HepG2 (cell line): Measurements from ENCODE around the gene IFI27L2. TPM values are rescaled to one million over a fixed set of nuclear protein-coding genes. Genes with fewer than 3 reads are reported as not detected.

Source experiments
- ATAC-seq: fragments of 200-7000 bp; cut with Tn5 transposase; 3 replicates; pipeline ENCODE4 v1.9.1; 2020; ENCODE audit warnings: mild to moderate bottlenecking, moderate library complexity
- BruUV-seq: library from RNA; stranded (reverse); fragments of 400-500 nt; replicated peaks from 2 replicates; lab custom pipeline; 2021; lab: Mats Ljungman, UMichigan
- CTCF ChIA-PET: fragments of 300-600 bp; formaldehyde crosslinking; extraction: SDS; loops from one replicate; lab custom pipeline; 2021; ENCODE audit warnings: low total read pairs, inconsistent platforms, low intra/inter-chr PET ratio; lab: Yijun Ruan, JAX
- POLR2A ChIA-PET: fragments of 350-600 bp; sonication (Branson Sonifier 250); formaldehyde crosslinking; loops from one replicate; lab custom pipeline; 2020; ENCODE audit warnings: antibody characterized with exemption, inconsistent platforms; lab: Yijun Ruan, JAX
- DNase-seq: peaks from one replicate; pipeline ENCODE4 v3.0.0-alpha.2; 2015; ENCODE audit warnings: low spot score
- FAIRE-seq: peaks from 3 replicates; lab custom pipeline; 2011; peaks lifted over from hg19 to GRCh38; lab: Jason Lieb, UNC
- H2AFZ ChIP-seq: one replicate; pipeline ENCODE4 v1.6.1; 2011; ENCODE audit warnings: low read length, inconsistent platforms
- H3K27ac ChIP-seq: fragments of 300-600 bp; 3 replicates; pipeline ENCODE4 v1.8.0; 2011; ENCODE audit warnings: mixed run types, mild to moderate bottlenecking, mixed read lengths, low read length, inconsistent platforms; ENCODE audit not compliant: insufficient read depth; ENCODE audit errors: extremely low read length
- H3K27me3 ChIP-seq, 2 experiments: fragments of 200-600 bp in 1 of 2; 2 replicates in 1 of 2; 3 replicates in 1 of 2; pipeline versions ENCODE4 v1.6.0 to v1.8.0; 2011; ENCODE audit warnings: low read length in 2 of 2, mild to moderate bottlenecking in 2 of 2, moderate library complexity in 2 of 2, inconsistent platforms in 1 of 2; ENCODE audit not compliant: insufficient read depth in 2 of 2, control insufficient read depth in 1 of 2
- H3K36me3 ChIP-seq, 2 experiments: fragments of 200-600 bp in 1 of 2; replicated peaks in 1 of 2; 2 replicates in 1 of 2; 3 replicates in 1 of 2; pipeline versions ENCODE4 v1.5.1 to v1.8.0; 2011; ENCODE audit warnings: low read length in 2 of 2, inconsistent platforms in 1 of 2; ENCODE audit not compliant: insufficient read depth in 2 of 2, control insufficient read depth in 1 of 2
- H3K4me1 ChIP-seq: 2 replicates; pipeline ENCODE4 v1.5.1; 2012; ENCODE audit warnings: low read length, inconsistent platforms; ENCODE audit not compliant: insufficient read depth
- H3K4me2 ChIP-seq: 2 replicates; pipeline ENCODE4 v1.6.0; 2011; ENCODE audit warnings: low read depth, low read length, inconsistent platforms
- H3K4me3 ChIP-seq, 3 experiments: fragments of 200-600 bp in 1 of 3; sonication (generic), shearing (Covaris generic) in 1 of 3; replicated peaks in 1 of 3; 2 replicates each; pipeline ENCODE4 v1.5.1; 2011 to 2016; ENCODE audit warnings: low read length in 3 of 3, inconsistent platforms in 2 of 3, low read depth in 2 of 3, mild to moderate bottlenecking in 2 of 3, control low read depth in 1 of 3, mixed read lengths in 1 of 3; ENCODE audit not compliant: insufficient read depth in 1 of 3
- H3K79me2 ChIP-seq: one replicate; pipeline ENCODE4 v1.6.1; 2011; ENCODE audit warnings: low read length, inconsistent platforms; ENCODE audit not compliant: insufficient read depth
- H3K9ac ChIP-seq: 2 replicates; pipeline ENCODE4 v1.6.0; 2011; ENCODE audit warnings: mild to moderate bottlenecking, low read depth, low read length, inconsistent platforms; ENCODE audit not compliant: insufficient read depth
- H3K9me3 ChIP-seq: 2 replicates; pipeline ENCODE4 v1.5.1; 2012; ENCODE audit warnings: mild to moderate bottlenecking, low read length
- H4K20me1 ChIP-seq: 2 replicates; pipeline ENCODE4 v1.6.0; 2011; ENCODE audit warnings: inconsistent platforms, mild to moderate bottlenecking, low read length, moderate library complexity; ENCODE audit not compliant: insufficient read depth
- ADNP ChIP-seq: sonication (generic); formaldehyde crosslinking; IDR thresholded peaks from 2 replicates; pipeline ENCODE4 v1.4.0; 2020; ENCODE audit warnings: missing genetic modification reagents
- HNF4G ChIP-seq, 2 experiments: sonication (generic) in 1 of 2; formaldehyde crosslinking in 1 of 2; IDR thresholded peaks; 2 replicates each; pipeline versions ENCODE4 v1.4.0 to v1.6.1; 2011 to 2020; ENCODE audit warnings: borderline replicate concordance in 2 of 2, low read depth in 2 of 2, mild to moderate bottlenecking in 2 of 2, low read length in 1 of 2, missing genetic modification reagents in 1 of 2, moderate library complexity in 1 of 2
- SKIL ChIP-seq: sonication (generic); formaldehyde crosslinking; IDR thresholded peaks from 2 replicates; pipeline ENCODE4 v1.8.0; 2022; ENCODE audit warnings: missing genetic modification reagents, mild to moderate bottlenecking, moderate library complexity, borderline replicate concordance
- ZFP36 ChIP-seq: fragments of 150-350 bp; IDR thresholded peaks from 2 replicates; pipeline ENCODE4 v1.6.1; 2018; ENCODE audit warnings: borderline replicate concordance, low read length, low read depth; ENCODE audit not compliant: partially characterized antibody
- WGBS: methylation state at CpG from one replicate; pipeline ENCODE4 v1.1.6; 2017; ENCODE audit warnings: low lambda C conversion rate; 5-methylcytosine and 5-hydroxymethylcytosine counted together
- in situ Hi-C: cut with HindIII; loops from 2 replicates; pipeline ENCODE4 v1.10.0; 2017; ENCODE audit warnings: low pct_unique_long_range_greater_than_20kb; ENCODE audit not compliant: extremely low pct_ligation_motif_present
- intact Hi-C: fragments of 100-400 bp; cut with micrococcal nuclease; formaldehyde crosslinking; loops from one replicate; pipeline ENCODE4 v1.10.0; 2022; ENCODE audit not compliant: unreplicated experiment
- polyA plus RNA-seq, 8 experiments: library from polyadenylated mRNA; depleted of rRNA in 3 of 8; stranded (reverse) in 7 of 8; unstranded in 1 of 8; fragments of >200 nt; fragmentation: Illumina TruSeq in 4 of 8; extraction: Trizol in 4 of 8; gene quantifications; 2 replicates each; pipeline versions ENCODE4 v1.2.1 to v1.2.3, GENCODE V29; 2011 to 2016; ENCODE audit warnings: low read depth in 4 of 8, missing spikeins in 1 of 8, mixed read lengths in 1 of 8; ENCODE audit not compliant: insufficient read depth in 1 of 8
- total RNA-seq, 5 experiments: library from RNA; depleted of rRNA; stranded (reverse); fragments of >200 nt; fragmentation: Illumina TruSeq; extraction: Trizol; gene quantifications; 2 replicates each; pipeline ENCODE4 v1.2.3, GENCODE V29; 2016; ENCODE audit warnings: low read depth in 1 of 5
- TF ChIP-seq, protein P1 (sequence below): sonication (generic); formaldehyde crosslinking; IDR thresholded peaks from 2 replicates; pipeline ENCODE4 v1.4.0; 2020; ENCODE audit warnings: missing genetic modification reagents

IFI27L2 gene
- total and polyA plus RNA-seq, 2 of the 13 experiments (the other 11 are each of a cell fraction or from before 2014, with no cell fraction given), result 4.3 to 4.8 TPM

- TF ChIP-seq, protein P1, sequence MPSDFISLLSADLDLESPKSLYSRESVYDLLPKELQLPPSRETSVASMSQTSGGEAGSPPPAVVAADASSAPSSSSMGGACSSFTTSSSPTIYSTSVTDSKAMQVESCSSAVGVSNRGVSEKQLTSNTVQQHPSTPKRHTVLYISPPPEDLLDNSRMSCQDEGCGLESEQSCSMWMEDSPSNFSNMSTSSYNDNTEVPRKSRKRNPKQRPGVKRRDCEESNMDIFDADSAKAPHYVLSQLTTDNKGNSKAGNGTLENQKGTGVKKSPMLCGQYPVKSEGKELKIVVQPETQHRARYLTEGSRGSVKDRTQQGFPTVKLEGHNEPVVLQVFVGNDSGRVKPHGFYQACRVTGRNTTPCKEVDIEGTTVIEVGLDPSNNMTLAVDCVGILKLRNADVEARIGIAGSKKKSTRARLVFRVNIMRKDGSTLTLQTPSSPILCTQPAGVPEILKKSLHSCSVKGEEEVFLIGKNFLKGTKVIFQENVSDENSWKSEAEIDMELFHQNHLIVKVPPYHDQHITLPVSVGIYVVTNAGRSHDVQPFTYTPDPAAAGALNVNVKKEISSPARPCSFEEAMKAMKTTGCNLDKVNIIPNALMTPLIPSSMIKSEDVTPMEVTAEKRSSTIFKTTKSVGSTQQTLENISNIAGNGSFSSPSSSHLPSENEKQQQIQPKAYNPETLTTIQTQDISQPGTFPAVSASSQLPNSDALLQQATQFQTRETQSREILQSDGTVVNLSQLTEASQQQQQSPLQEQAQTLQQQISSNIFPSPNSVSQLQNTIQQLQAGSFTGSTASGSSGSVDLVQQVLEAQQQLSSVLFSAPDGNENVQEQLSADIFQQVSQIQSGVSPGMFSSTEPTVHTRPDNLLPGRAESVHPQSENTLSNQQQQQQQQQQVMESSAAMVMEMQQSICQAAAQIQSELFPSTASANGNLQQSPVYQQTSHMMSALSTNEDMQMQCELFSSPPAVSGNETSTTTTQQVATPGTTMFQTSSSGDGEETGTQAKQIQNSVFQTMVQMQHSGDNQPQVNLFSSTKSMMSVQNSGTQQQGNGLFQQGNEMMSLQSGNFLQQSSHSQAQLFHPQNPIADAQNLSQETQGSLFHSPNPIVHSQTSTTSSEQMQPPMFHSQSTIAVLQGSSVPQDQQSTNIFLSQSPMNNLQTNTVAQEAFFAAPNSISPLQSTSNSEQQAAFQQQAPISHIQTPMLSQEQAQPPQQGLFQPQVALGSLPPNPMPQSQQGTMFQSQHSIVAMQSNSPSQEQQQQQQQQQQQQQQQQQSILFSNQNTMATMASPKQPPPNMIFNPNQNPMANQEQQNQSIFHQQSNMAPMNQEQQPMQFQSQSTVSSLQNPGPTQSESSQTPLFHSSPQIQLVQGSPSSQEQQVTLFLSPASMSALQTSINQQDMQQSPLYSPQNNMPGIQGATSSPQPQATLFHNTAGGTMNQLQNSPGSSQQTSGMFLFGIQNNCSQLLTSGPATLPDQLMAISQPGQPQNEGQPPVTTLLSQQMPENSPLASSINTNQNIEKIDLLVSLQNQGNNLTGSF (CRISPR knock-in tag), result no peak
- TF ChIP-seq SKIL (CRISPR knock-in tag) (no peak), ADNP (no peak)
Measured at GRCh38 chr14:94114589-94115057, 14.8 kb downstream of the IFI27L2 start (continued).

DNA sequence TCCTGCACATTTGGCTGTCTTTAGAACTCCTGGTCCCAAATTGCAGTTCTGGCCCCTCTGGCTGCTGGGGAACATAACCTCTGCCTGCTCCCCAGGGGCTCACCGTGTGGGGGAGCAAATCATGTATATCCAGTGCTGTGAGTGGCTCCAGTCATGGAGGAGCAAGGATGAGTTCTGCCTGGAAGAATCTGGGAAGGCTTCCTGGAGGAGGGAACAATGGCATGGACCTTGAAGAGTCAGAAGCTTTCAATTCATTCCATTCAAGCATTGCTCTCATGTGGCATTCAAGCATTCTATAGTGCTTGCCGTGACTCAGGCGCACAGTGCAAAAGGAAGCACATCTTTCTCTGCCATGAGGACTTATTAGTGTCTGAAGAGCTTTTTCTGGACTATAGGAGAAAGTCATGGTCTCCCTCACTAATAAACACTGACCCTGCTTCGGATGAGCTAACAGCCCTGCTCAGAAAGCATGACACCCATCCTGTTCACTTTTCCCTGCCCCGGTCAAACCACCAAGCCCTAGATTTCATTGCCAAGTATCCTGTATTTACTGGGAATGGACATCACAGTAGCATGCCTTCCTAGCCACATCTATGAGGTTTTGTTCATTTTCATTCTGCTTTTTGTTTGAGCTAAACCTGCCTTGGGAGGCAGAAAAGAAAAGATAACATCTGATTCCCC, 15.4 kb downstream of the IFI27L2 start:
- Histone ChIP-seq H3K79me2 (no peaks in the 10 kb centered on the region), H3K4me3 (no peak overlapping the region), H4K20me1 (no peaks in the 10 kb centered on the region), H3K9me3 (no peaks in the 10 kb centered on the region), H3K9ac (no peak overlapping the region), H3K27ac (no peak overlapping the region), H3K36me3 (no peaks in the 10 kb centered on the region), H3K4me2 (no peak overlapping the region; the same call in 1 of the 2 replicates), H3K4me1 (peaks cover 56% of the 10 kb centered on the region), H2AFZ (no peak overlapping the region), H3K27me3 (peaks cover 2 to 22% of the 10 kb centered on the region in 2 experiments; a peak in 2 of 5 replicates)
- intact Hi-C loops (no loop called here), in situ Hi-C loops (no loop called here)
- ChIA-PET CTCF (no interaction called here), POLR2A (no interaction called here)
- no peak for DNase-seq
- TF ChIP-seq HNF4G (IDR thresholded peaks at IDR 0.05; ENCODE audit: borderline replicate concordance, low read depth, low read length), result no peak
- TF ChIP-seq HNF4G (CRISPR knock-in tag; IDR thresholded peaks at IDR 0.05; ENCODE audit: borderline replicate concordance, low read depth), result no peak
- TF ChIP-seq ZFP36, result peak; percentile 60
- no peak for ATAC-seq
- no peak for FAIRE-seq
- 90% methylated on average over 1 of the region's 5 CpGs for WGBS
- no TSS peak for BruUV-seq
